ENCODE data around the gene SLC25A19.

SLC25A19 gene

GRCh38 chr17:75271955-75272847 is 17.0 kb downstream of the SLC25A19 start:
- no peak for ATAC-seq
- TF ChIP-seq PATZ1 (CRISPR knock-in tag; IDR thresholded peaks at IDR 0.05; ENCODE audit: borderline replicate concordance), result no peak
- no peak for TF ChIP-seq ISL1 (CRISPR knock-in tag; IDR thresholded peaks at IDR 0.05)
- TF ChIP-seq ZC3H10 (CRISPR knock-in tag; IDR thresholded peaks at IDR 0.05), result no peak
- no peak for TF ChIP-seq ZNF70 (CRISPR knock-in tag; IDR thresholded peaks at IDR 0.05)
- TF ChIP-seq RARB (CRISPR knock-in tag; IDR thresholded peaks at IDR 0.05), result no peak
- TF ChIP-seq ZNF8 (CRISPR knock-in tag; IDR thresholded peaks at IDR 0.05), result no peak
- no peak for TF ChIP-seq SNAI2 (CRISPR knock-in tag; IDR thresholded peaks at IDR 0.05)
- no peak for TF ChIP-seq CREB5 (CRISPR knock-in tag; IDR thresholded peaks at IDR 0.05; ENCODE audit: low read depth)

- peak; percentile 52 for ATAC-seq
- TF ChIP-seq CSRNP3 (CRISPR knock-in tag; IDR thresholded peaks at IDR 0.05), result no peak
- TF ChIP-seq CSDC2 (CRISPR knock-in tag; IDR thresholded peaks at IDR 0.05), result 0 out of 2 replicates have a peak, but pooled peaks have one; percentile 5
- TF ChIP-seq TOX (CRISPR knock-in tag; IDR thresholded peaks at IDR 0.05; ENCODE audit: borderline replicate concordance), result no peak
Measured at GRCh38 chr17:75271233-75271954, 17.8 kb downstream of the SLC25A19 start.

GRCh38 chr17:75270966-75271232 is 18.3 kb downstream of the SLC25A19 start, which contains the start of gene MIF4GD:
MIF4GD (minus strand) TSS chr17:75271231; CDS start chr17:75270195, 1,036 bp downstream.
- ATAC-seq, result no peak
- 0 out of 2 replicates have a peak, but pooled peaks have one; percentile 24 for TF ChIP-seq ZFP30 (CRISPR knock-in tag; IDR thresholded peaks at IDR 0.05)
- peak; percentile 86; the same call in 1 of the 2 replicates for TF ChIP-seq SNAI2 (CRISPR knock-in tag; IDR thresholded peaks at IDR 0.05)
- TF ChIP-seq ISL1 (CRISPR knock-in tag; IDR thresholded peaks at IDR 0.05), result no peak
- TF ChIP-seq CSDC2 (CRISPR knock-in tag; IDR thresholded peaks at IDR 0.05), result 0 out of 2 replicates have a peak, but pooled peaks have one; percentile 2
- no peak for TF ChIP-seq ESRRG (CRISPR knock-in tag; IDR thresholded peaks at IDR 0.05)
- TF ChIP-seq CSRNP3 (CRISPR knock-in tag; IDR thresholded peaks at IDR 0.05), result no peak

- 0 out of 2 replicates have a peak, but pooled peaks have one; percentile 23 for TF ChIP-seq CSRNP3 (CRISPR knock-in tag; IDR thresholded peaks at IDR 0.05)
- no peak for TF ChIP-seq RARB (CRISPR knock-in tag; IDR thresholded peaks at IDR 0.05)
- TF ChIP-seq SNAI2 (CRISPR knock-in tag; IDR thresholded peaks at IDR 0.05), result peak; percentile 51; the same call in 1 of the 2 replicates
- ATAC-seq, result peak; percentile 77
Measured at GRCh38 chr17:75270218-75270965, 18.8 kb downstream of the SLC25A19 start.

GRCh38 chr17:75269844-75270217 is 19.4 kb downstream of the SLC25A19 start:
- no peak for TF ChIP-seq ZFP30 (CRISPR knock-in tag; IDR thresholded peaks at IDR 0.05)
- no peak for TF ChIP-seq PATZ1 (CRISPR knock-in tag; IDR thresholded peaks at IDR 0.05; ENCODE audit: borderline replicate concordance)
- no peak for TF ChIP-seq ZNF70 (CRISPR knock-in tag; IDR thresholded peaks at IDR 0.05)
- TF ChIP-seq ZC3H10 (CRISPR knock-in tag; IDR thresholded peaks at IDR 0.05), result no peak
- TF ChIP-seq TCF4 (CRISPR knock-in tag; IDR thresholded peaks at IDR 0.05; ENCODE audit: borderline replicate concordance), result no peak
- ATAC-seq, result peak; percentile 4; the same call in 2 of the 3 replicates

All from SK-N-SH treated with all-trans-retinoic acid at 6 μM for 48 hours (cell line).